Activated CD8-positive, alpha-beta T cell treated with anti-CD3 and anti-CD28 coated beads, Interleukin-2, amount 10 ng/mL, durations not matched to agents 7 days and 5 days (primary cell): ENCODE measurements around the gene TF. TPM values are rescaled to one million over a fixed set of nuclear protein-coding genes. Genes with fewer than 3 reads are reported as not detected.
"Not testable (repeated sequence)": the region's sequence is repeated elsewhere in the genome, so short reads cannot be mapped to it uniquely, and the experiment has no call there.

Experiments
- ATAC-seq: fragments of 150-1000 bp; cut with Tn5 transposase; one replicate; pipeline ENCODE4 v1.10.0; 2021; ENCODE audit warnings: moderate library complexity
- CTCF ChIA-PET: fragments of 350-600 bp; sonication (Branson Sonifier 250); formaldehyde crosslinking; loops from one replicate; lab custom pipeline; 2021; ENCODE audit warnings: antibody characterized with exemption; lab: Charles Lee
- POLR2A ChIA-PET: fragments of 350-600 bp; sonication (Branson Sonifier 250); formaldehyde crosslinking; loops from one replicate; lab custom pipeline; 2021; ENCODE audit warnings: antibody characterized with exemption; lab: Charles Lee
- DNase-seq: peaks from one replicate; pipeline ENCODE4 v3.0.0-alpha.2; 2020
- H3K27ac Mint-ChIP-seq: one replicate; pipeline ENCODE4 v1.8.0; 2021; ENCODE audit warnings: mild to moderate bottlenecking, mixed read lengths
- H3K27me3 Mint-ChIP-seq: one replicate; pipeline ENCODE4 v1.8.0; 2021; ENCODE audit warnings: low read depth, mixed read lengths
- H3K36me3 Mint-ChIP-seq: one replicate; pipeline ENCODE4 v1.8.0; 2021; ENCODE audit warnings: low read depth, mixed read lengths
- H3K4me1 Mint-ChIP-seq: one replicate; pipeline ENCODE4 v1.8.0; 2021; ENCODE audit warnings: low read depth, mixed read lengths
- H3K4me3 Mint-ChIP-seq: one replicate; pipeline ENCODE4 v1.8.0; 2021; ENCODE audit warnings: mild to moderate bottlenecking, mixed read lengths
- H3K9me3 Mint-ChIP-seq: one replicate; pipeline ENCODE4 v1.8.0; 2022; ENCODE audit warnings: mixed read lengths; ENCODE audit not compliant: insufficient read depth
- total RNA-seq, 2 experiments: library from RNA; stranded (reverse); gene quantifications; one replicate each; pipeline ENCODE4 v1.2.3, GENCODE V29; 2021

The TF gene
- total RNA-seq, 2 experiments from 2014 or later, result 0.03 to 0.05 TPM

DNA sequence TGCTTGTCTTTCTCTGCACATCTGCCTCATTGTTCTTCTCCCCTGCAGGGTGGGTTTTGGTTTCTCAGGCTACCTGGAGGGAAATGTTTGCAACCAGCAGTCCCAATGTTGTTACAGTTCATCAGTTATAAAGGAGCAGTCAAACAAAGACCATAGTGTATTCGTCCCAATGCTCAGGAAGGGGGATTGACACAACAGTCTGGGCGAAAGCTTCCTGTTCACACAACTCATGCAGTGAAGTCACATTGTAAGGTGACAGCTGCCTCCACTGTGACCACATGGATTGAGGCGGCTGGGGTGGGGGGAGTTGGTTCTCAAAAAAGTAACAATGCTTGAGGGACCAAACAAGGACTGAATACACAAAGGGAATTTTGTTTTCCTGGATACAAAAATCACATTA, 28.8 kb upstream of the TF start:
- no peak overlapping the region for H3K4me3 Mint-ChIP-seq
- ChIA-PET POLR2A (interaction anchor here (0.7 kb wide), 1 partner anchor 248 kb away, joined by 3 read pairs; no protein-coding TSS in a partner anchor), CTCF (no interaction called here)
- H3K36me3 Mint-ChIP-seq, result no peaks in the 10 kb centered on the region
- DNase-seq (no peak), ATAC-seq (no peak)
- H3K27ac Mint-ChIP-seq, result no peak overlapping the region
- H3K27me3 Mint-ChIP-seq, result peaks cover 13% of the 10 kb centered on the region
- no peaks in the 10 kb centered on the region for H3K4me1 Mint-ChIP-seq
- peaks cover 3% of the 10 kb centered on the region for H3K9me3 Mint-ChIP-seq

DNA sequence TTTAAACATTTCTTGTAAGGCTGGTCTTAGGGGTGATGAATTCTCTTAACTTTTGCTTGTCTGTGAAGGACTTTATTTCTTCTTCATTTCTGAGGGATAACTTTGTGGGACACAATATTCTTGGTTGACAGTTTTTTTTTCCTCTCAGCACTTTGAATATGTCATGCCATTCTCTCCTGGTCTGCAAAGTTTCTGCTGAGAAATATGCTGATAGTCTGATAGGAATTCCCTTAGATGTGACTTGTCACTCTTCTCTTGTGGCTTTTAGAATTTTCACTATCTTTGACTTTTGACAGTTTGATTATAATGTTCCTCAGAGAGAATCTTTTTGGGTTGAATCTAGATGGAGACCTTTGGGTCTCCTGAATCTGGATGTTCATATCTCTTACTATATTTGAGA, 23.3 kb upstream of the TF start:
- CTCF ChIA-PET, result no interaction called here
- no peaks in the 10 kb centered on the region for H3K4me1 Mint-ChIP-seq
- ATAC-seq (no peak), DNase-seq (no peak)
- H3K4me3 Mint-ChIP-seq, result no peak overlapping the region
- no peaks in the 10 kb centered on the region for H3K36me3 Mint-ChIP-seq
- POLR2A ChIA-PET, result no interaction called here
- peaks cover 13% of the 10 kb centered on the region for H3K27me3 Mint-ChIP-seq
- peaks cover 12% of the 10 kb centered on the region for H3K9me3 Mint-ChIP-seq
- H3K27ac Mint-ChIP-seq, result no peak overlapping the region

DNA sequence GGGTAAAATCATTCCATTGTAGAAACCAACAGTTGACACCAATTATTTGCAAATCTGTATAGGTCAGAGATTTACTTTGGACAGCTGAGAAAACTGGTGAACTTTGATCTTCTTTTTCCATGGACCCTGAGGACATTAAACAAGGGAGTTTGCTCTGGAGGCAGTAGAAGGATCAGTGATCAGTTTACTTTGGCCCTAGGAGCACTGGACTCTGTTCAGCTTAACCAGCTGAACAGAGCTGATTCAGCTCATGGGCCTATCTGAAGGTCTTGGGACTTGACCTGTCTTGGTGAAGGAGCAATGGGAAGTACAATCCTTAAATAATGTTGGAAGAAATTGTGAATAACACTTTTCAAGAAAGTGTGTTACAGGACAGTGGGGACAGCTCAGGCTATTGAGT, 15.2 kb upstream of the TF start:
- Mint-ChIP-seq H3K36me3 (no peaks in the 10 kb centered on the region), H3K27me3 (peaks cover 8% of the 10 kb centered on the region), H3K4me3 (no peak overlapping the region), H3K9me3 (no peaks in the 10 kb centered on the region), H3K27ac (no peak overlapping the region), H3K4me1 (no peaks in the 10 kb centered on the region)
- POLR2A ChIA-PET, result no interaction called here
- ATAC-seq (no peak), DNase-seq (no peak)
- CTCF ChIA-PET, result no interaction called here

DNA sequence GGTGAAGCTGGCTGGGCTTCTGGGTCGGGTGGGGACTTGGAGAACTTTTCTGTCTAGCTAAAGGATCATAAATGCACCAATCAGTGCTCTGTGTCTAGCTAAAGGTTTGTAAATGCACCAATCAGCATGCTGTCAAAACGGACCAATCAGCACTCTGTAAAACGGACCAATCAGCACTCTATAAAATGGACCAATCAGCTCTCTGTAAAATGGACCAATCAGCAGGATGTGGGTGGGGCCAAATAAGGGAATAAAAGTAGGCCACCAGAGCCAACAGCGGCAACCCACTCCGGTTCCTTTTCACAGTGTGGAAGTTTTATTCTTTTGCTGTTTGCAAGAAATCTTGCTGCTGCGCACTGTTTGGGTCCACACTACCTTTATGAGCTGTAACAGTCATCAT, 14.0 kb upstream of the TF start:
- POLR2A ChIA-PET, CTCF ChIA-PET: not testable (repeated sequence)

DNA sequence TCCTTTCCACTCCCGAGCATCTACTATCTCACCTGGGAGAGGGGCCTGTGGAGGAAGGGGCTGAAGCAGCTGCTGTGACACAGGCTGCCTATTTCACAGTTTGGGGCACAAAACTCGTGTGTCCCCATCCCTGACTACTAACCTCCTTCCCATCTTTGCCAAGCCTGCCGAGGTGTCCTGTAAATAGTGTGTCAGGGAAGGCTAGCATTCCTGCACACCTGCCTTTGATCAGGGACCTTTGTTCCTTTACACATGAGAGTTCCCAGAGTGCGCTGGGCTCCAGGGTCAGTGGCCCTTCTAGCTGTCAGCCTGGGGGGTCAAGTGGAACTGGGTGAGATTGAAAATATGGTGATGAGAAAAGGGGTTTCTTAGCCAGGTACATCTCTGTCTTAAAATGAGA, 13.0 kb upstream of the TF start:
- Mint-ChIP-seq H3K27ac (no peak overlapping the region), H3K27me3 (peaks cover 19% of the 10 kb centered on the region), H3K36me3 (no peaks in the 10 kb centered on the region), H3K9me3 (no peaks in the 10 kb centered on the region), H3K4me1 (no peaks in the 10 kb centered on the region), H3K4me3 (no peak overlapping the region)
- ATAC-seq, result no peak
- ChIA-PET CTCF (no interaction called here), POLR2A (no interaction called here)
- no peak for DNase-seq

More for the DNA sequence above, 14.0 kb upstream of the TF start:
- not testable (repeated sequence) for DNase-seq, ATAC-seq, H3K4me1 Mint-ChIP-seq, H3K27ac Mint-ChIP-seq, H3K4me3 Mint-ChIP-seq, H3K36me3 Mint-ChIP-seq, H3K9me3 Mint-ChIP-seq
- peaks cover 14% of the 10 kb centered on the region for H3K27me3 Mint-ChIP-seq

DNA sequence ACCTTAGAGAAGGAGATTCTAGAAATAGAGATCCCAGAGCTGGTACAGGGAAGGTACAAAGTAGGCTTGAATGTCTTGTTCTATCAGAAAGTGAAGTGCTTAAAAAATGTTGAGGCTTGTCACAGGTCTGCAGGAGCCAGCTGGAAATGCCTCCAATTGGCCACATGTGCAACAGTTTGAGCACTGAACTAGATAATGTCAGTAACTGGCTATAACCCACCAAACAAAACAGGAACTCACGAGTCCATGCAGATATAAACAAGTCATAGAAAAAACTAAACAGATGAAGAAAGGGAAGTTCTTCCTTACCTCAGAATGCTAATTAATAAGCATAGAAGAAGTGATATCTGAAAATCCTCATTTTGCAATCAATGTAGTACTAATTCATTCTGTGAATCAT, 11.9 kb upstream of the TF start:
- Mint-ChIP-seq H3K4me1 (no peaks in the 10 kb centered on the region), H3K4me3 (no peak overlapping the region), H3K36me3 (no peaks in the 10 kb centered on the region), H3K9me3 (no peaks in the 10 kb centered on the region), H3K27ac (no peak overlapping the region), H3K27me3 (peaks cover 20% of the 10 kb centered on the region)
- DNase-seq (no peak), ATAC-seq (no peak)
- POLR2A ChIA-PET, result no interaction called here
- CTCF ChIA-PET, result no interaction called here

DNA sequence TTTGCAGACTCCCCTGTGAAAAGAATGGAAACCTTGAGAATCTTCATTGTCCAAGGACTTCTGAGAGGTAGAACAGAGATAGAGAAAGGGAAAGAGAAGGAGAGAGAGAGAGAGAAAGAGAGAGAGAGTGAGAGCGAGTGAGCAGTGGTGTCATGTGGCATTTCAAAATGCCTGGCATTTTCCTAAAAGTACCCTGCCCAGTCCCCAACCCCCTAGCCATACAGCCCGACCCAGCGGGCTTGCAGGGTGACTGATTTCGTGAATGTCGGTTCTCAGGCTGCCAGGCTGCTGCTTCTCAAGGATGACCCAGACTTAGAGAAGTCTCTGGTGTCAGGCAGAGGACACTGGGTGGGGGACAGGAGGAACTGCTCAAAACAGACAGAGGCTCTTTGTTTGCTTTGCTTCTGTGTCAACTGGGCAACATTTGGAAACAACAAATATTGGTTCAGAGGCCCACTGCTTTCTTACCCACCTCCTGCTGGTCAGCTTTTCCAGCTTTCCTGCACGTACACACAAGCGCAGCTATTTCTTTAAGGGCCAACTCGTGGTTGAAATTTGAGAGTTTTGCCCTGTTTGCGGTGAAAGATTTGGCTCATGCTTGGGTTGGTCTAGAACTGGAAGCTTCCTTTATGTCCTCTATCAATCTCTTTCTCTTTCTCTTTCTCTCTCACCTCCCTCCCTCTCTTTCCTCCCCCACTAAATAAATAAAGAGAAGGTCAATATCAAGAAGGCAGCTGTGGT, 3.7 kb upstream of the TF start:
- ATAC-seq, result no peak
- Mint-ChIP-seq H3K27ac (no peak overlapping the region), H3K27me3 (peaks cover 28% of the 10 kb centered on the region), H3K36me3 (no peaks in the 10 kb centered on the region), H3K4me3 (no peak overlapping the region), H3K9me3 (no peaks in the 10 kb centered on the region), H3K4me1 (peaks cover 2% of the 10 kb centered on the region)
- no peak for DNase-seq
- CTCF ChIA-PET, result no interaction called here
- POLR2A ChIA-PET, result no interaction called here

DNA sequence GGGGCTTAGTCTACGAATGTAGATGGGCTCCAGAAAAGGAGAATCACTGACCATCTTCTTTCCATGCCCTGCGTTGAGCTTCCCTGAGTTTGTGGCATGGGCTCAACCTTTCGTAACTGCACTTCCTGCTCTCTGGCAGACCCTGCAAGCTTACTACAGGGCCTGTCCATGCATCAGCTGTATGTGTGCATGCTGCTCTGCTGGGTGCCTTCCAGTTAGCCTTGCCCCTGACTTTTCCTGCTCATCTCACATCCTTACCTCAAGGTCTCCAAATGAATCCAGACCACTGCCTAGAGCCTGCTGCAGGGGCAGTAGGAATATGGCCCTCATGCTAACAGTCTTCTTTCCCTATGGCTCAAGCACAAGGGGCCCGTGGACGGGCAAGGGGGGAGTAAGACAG, 2.0 kb upstream of the TF start:
- H3K27ac Mint-ChIP-seq, result no peak overlapping the region
- ChIA-PET POLR2A (no interaction called here), CTCF (no interaction called here)
- H3K4me1 Mint-ChIP-seq, result peaks cover 2% of the 10 kb centered on the region
- no peaks in the 10 kb centered on the region for H3K36me3 Mint-ChIP-seq
- DNase-seq, result no peak
- no peak overlapping the region for H3K4me3 Mint-ChIP-seq
- H3K27me3 Mint-ChIP-seq, result peaks cover 24% of the 10 kb centered on the region
- no peak for ATAC-seq
- H3K9me3 Mint-ChIP-seq, result no peaks in the 10 kb centered on the region

DNA sequence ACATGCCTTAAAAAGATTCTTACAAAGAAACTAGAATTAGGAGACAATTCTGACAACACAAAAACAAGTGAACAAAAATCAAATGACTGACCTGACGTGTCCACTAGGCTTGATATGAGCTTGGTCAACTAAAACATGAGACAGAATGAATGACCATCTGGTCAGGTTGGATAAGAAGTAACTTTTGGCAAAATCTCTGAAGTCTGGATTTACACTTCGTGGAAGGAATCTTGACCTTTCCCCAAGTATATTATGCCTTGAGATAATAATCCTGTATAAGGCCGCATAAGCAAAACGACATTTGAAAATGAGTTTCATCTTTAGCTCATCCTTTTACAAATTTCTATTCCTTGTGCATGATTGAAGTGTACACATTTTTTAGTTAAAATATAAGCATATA, 1.1 kb upstream of the TF start:
- no peaks in the 10 kb centered on the region for H3K9me3 Mint-ChIP-seq
- POLR2A ChIA-PET, result no interaction called here

DNA sequence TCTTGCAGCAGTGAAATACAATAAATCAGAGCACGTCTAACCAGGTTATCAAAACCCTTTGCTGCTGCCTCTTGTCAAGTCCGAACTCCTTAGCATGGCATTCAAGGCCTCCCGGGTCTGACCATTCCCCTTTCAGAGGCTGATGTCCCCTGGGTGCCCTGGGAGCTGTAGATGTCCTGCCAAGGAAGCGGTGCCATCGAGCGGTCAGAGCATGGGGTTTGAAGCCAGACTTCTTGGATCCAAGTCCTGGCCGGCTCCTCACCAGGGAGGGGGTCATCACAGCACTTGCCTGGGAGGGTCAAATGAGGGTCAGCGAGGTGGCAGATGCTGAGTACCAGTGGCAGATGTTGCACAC, 496 bp downstream of the TF start:
- ChIA-PET POLR2A (no interaction called here), CTCF (no interaction called here)
- Mint-ChIP-seq H3K4me3 (no peak overlapping the region), H3K4me1 (peaks cover 2% of the 10 kb centered on the region), H3K36me3 (no peaks in the 10 kb centered on the region), H3K9me3 (no peaks in the 10 kb centered on the region), H3K27me3 (peaks cover 24% of the 10 kb centered on the region), H3K27ac (no peak overlapping the region)
- ATAC-seq, result no peak
- no peak for DNase-seq

More for the DNA sequence above, 1.1 kb upstream of the TF start:
- Mint-ChIP-seq H3K4me1 (peaks cover 2% of the 10 kb centered on the region), H3K27me3 (peaks cover 24% of the 10 kb centered on the region), H3K4me3 (no peak overlapping the region), H3K27ac (no peak overlapping the region), H3K36me3 (no peaks in the 10 kb centered on the region)
- CTCF ChIA-PET, result no interaction called here
- ATAC-seq, result no peak
- no peak for DNase-seq

DNA sequence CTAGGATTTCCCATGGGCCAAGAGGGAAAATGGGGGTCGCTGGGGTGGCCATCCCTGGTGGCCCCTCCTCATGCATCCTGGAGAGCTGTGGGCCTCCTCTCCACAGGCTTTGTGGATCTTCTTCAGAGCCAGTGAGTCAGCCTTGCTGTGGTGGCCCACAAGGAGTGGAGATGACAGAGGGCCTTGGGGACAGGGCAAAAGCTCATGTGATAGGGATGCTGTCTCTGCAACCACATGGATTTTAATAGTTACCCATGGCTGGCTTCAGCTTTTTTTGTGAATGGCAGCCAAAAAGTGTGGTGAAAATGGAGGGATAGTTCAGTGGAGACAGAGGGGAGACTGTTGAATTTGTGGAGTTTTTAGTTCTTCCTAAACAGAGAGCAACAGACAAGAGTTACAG, 1.2 kb downstream of the TF start:
- peaks cover 2% of the 10 kb centered on the region for H3K4me1 Mint-ChIP-seq
- H3K27me3 Mint-ChIP-seq, result peaks cover 22% of the 10 kb centered on the region
- no peaks in the 10 kb centered on the region for H3K9me3 Mint-ChIP-seq
- ATAC-seq, result no peak
- POLR2A ChIA-PET, result no interaction called here
- no peak overlapping the region for H3K27ac Mint-ChIP-seq
- CTCF ChIA-PET, result no interaction called here
- no peak for DNase-seq
- no peaks in the 10 kb centered on the region for H3K36me3 Mint-ChIP-seq
- no peak overlapping the region for H3K4me3 Mint-ChIP-seq

DNA sequence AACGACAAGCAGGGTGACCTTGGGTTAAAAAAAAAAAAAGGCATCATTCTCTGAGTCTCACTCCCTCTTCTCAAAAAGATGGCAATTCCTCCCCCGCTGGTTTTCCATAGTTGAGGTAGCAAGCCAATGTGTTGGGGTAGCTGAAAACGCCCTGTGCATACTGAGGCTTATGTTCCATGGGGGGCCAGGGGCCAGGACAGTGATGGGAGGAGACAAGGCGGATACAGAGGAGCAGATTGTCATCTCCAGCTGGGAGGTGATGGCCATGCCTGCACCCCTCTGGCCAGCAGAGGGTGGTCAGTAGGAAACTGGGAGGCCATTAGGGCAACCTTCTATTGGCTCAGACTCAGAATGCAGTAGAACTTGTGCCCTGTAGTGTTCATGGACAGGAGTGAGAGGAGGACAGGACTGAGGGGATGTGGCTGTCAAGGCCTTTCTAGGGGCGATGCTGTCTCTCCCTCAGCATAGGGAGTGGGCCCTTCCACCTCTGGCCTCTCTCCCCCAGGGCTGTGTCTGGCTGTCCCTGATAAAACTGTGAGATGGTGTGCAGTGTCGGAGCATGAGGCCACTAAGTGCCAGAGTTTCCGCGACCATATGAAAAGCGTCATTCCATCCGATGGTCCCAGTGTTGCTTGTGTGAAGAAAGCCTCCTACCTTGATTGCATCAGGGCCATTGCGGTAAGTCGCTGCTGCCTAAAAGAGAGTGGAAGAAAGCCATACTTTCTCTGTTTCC, 1.9 kb downstream of the TF start:
- no peaks in the 10 kb centered on the region for H3K9me3 Mint-ChIP-seq
- DNase-seq, result no peak
- no peak overlapping the region for H3K4me3 Mint-ChIP-seq
- H3K4me1 Mint-ChIP-seq, result no peaks in the 10 kb centered on the region
- H3K27me3 Mint-ChIP-seq, result peaks cover 22% of the 10 kb centered on the region
- no peak for ATAC-seq
- POLR2A ChIA-PET, result no interaction called here
- no peaks in the 10 kb centered on the region for H3K36me3 Mint-ChIP-seq
- H3K27ac Mint-ChIP-seq, result no peak overlapping the region
- CTCF ChIA-PET, result no interaction called here
